Measurements from ENCODE around the gene AMIGO3.

AMIGO3 gene

DNA sequence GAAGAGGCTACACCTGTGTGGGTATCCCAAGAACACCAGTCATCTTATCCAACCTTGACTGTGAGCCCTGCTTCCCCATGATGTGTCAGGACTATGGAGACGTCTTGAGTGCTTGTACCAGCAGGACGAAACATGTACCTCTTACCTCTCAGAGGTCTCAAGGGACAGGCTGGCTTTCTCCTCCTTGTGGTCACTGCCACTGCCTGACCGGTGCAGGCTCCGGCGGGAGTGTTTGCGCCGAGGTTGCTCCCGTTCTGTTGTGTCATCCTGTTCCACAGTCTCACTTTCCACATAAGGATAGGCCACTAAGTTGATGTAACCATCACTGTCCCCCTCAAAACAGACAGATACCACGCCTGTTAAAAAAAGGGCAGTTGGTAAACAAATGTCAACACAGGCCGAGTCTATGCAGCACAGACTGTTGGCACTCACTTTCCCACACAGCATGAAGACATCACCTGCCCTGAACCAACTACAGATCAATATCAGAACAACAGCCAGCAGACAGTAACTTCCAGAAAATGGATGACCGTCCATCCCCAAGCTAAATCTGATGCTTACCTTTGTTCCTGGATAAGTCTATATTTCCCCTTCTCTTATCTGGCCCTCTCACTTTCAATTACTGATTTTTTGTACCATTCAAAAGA lies 18.7 kb upstream of the AMIGO3 start:
- in situ Hi-C loops (cut with HindIII; ENCODE audit: low pct_unique_long_range_greater_than_20kb, low sequenced_read_pairs): no loop called here
- no peak for DNase-seq (ENCODE audit: low read depth in 1 of 2, low spot score in 1 of 2)
- no peak for TF ChIP-seq JUND (IDR thresholded peaks at IDR 0.05; ENCODE audit: low read depth)

DNA sequence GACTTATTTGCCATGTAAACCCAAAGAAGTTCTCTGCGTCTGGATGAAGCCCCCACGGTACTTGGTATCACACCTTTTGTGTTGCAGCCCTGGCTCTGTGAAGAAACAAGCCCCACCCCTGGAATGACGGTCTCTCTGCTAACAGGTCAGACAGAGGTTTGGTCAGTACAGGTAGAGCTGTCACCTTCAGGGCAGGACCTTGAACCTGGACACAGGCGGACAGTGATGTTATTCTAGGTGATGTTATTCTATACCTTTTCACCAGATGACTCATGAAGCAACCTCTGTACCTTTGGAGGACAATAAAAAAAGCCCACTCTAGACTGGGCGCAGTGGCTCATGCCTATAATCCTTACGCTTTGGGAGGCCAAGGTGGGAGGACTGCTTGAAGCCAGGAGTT lies 15.3 kb upstream of the AMIGO3 start:
- no peak for DNase-seq (ENCODE audit: low read depth in 1 of 2, low spot score in 1 of 2)
- no peak for TF ChIP-seq JUND (IDR thresholded peaks at IDR 0.05; ENCODE audit: low read depth)
- in situ Hi-C loops (cut with HindIII; ENCODE audit: low pct_unique_long_range_greater_than_20kb, low sequenced_read_pairs): no loop called here

DNA sequence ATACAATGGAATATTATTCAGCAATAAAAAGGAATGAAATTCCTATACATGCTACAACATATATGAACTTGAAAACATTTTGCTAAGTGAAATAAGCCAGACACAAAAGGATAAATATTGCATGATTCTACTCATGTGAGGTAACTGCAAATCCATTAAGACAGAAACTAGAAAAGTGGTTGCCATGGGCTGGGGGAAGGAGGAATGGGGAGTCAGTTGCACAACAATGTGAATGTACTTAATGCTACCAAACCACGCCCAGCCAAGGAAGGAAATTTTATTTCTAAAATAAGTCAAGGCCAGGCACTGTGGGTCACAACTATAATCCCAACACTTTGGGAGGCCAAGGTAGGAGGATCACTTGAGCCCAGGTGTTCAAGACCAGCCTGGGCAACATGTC lies 14.1 kb upstream of the AMIGO3 start:
- DNase-seq (ENCODE audit: low read depth in 1 of 2, low spot score in 1 of 2): no peak
- in situ Hi-C loops (cut with HindIII; ENCODE audit: low pct_unique_long_range_greater_than_20kb, low sequenced_read_pairs): no loop called here
- no peak for TF ChIP-seq JUND (IDR thresholded peaks at IDR 0.05; ENCODE audit: low read depth)

DNA sequence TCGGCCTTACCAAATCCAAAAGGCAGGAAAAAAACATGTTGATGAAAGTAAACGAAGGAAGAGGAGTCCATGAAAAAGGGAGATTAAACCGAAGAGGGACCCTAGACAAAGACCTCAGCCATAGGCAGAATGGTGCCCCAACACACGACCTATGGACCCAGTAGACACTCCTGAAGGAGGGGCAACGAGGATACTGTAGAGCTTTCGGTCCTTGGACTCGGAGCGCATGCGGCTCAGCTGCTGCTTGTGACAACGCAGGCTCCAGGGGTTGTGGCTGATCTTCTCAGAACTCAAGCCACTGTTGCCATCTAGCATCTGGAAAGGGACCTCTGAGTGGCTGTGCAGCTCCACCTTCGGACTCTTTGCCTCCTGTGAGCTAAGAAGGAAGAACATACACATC lies 13.1 kb upstream of the AMIGO3 start:
- no peak for TF ChIP-seq JUND (IDR thresholded peaks at IDR 0.05; ENCODE audit: low read depth)
- in situ Hi-C loops (cut with HindIII; ENCODE audit: low pct_unique_long_range_greater_than_20kb, low sequenced_read_pairs): no loop called here

DNA sequence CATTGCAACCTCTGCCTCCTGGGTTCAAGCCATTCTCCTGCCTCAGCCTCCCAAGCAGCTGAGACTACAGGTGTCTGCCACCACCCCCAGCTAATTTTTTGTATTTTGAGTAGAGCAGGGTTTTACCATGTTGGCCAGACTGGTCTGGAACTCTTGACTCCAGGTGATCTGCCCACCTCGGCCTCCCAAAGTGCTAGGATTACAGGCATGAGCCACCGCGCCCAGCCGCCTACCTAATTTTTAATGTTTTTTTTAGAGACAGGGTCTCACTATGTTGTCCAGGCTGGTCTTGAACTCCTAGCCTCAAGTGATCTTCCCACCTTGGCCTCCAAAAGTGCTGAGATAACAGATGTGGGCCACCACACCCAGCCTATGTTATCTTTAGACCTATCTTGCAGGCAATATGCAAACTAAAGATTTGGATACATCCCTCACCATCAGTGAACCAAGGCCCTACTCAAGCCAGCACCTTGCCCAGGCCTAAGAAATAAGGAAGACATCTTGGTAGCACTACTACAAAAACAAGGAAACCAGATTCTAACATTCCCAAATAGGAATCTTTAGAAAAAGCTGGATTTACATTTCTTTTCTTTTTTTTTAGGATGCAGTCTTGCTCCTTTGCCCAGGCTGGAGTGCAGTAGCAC lies 10.6 kb upstream of the AMIGO3 start:
- no peak for TF ChIP-seq JUND (IDR thresholded peaks at IDR 0.05; ENCODE audit: low read depth)
- no peak for DNase-seq (ENCODE audit: low read depth in 1 of 2, low spot score in 1 of 2)
- in situ Hi-C loops (cut with HindIII; ENCODE audit: low pct_unique_long_range_greater_than_20kb, low sequenced_read_pairs): no loop called here

More for the DNA sequence above, 13.1 kb upstream of the AMIGO3 start:
- no peak for DNase-seq (ENCODE audit: low read depth in 1 of 2, low spot score in 1 of 2)

DNA sequence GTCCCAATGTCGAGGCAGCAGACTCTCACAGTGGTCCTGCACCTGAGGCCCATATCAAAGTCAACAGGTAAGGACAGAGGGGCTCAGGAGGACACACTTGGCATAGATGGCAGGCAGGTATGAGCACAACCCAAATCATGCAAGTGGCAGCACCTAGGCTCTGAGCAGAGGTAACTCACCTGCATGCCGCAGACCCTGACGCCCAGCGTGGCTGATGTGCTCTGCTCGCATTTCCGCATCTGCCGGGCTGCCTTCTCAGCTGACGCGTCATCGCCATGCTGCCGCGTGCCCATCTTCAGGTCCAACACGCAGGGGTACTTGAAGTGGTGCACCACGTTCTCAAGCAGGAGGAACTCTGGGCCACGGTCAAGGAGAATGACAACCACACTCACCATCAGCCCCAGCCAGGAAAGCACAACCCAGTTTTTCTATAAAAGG lies 8.5 kb upstream of the AMIGO3 start:
- DNase-seq (ENCODE audit: low read depth in 1 of 2, low spot score in 1 of 2): no peak
- TF ChIP-seq JUND (IDR thresholded peaks at IDR 0.05; ENCODE audit: low read depth): no peak
- in situ Hi-C loops (cut with HindIII; ENCODE audit: low pct_unique_long_range_greater_than_20kb, low sequenced_read_pairs): no loop called here

DNA sequence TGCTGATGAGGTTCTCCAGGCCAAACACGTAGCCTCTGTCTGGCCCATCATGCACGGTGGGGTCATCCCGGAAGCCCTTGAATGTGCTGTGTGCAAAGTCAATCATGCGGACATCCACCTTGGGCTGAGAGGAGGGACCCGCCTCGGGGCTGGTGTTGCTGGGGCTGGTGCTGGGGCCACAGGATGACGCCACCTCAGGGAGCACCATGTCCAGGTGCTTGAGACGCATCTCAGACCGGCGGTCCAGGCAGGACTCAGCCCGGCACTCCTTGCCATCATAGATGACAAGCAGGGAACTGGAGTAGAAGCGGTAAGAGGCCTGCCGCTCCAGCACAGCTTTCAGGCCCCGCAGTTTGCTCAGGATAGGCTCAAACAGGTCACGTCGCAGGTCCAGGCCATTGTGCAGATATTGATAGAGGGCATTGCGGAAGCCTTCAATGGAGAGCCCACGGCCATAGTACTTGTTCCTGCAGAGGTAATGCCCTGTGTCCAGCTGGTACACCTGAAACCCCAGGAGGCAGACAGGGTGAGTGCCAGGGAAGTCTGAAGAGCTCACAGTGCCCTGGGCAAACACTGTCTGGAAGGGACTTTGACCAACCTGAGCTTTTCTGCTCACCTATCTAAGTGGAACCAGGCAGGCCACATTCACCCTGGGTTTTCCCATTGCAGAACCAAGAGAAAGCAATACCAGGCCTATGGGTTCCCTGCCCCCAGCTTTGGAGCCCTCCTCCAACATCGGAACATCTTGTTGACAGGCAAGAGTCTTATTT lies 7.9 kb upstream of the AMIGO3 start:
- in situ Hi-C loops (cut with HindIII; ENCODE audit: low pct_unique_long_range_greater_than_20kb, low sequenced_read_pairs): no loop called here
- DNase-seq (ENCODE audit: low read depth in 1 of 2, low spot score in 1 of 2): no peak
- TF ChIP-seq JUND (IDR thresholded peaks at IDR 0.05; ENCODE audit: low read depth): no peak

DNA sequence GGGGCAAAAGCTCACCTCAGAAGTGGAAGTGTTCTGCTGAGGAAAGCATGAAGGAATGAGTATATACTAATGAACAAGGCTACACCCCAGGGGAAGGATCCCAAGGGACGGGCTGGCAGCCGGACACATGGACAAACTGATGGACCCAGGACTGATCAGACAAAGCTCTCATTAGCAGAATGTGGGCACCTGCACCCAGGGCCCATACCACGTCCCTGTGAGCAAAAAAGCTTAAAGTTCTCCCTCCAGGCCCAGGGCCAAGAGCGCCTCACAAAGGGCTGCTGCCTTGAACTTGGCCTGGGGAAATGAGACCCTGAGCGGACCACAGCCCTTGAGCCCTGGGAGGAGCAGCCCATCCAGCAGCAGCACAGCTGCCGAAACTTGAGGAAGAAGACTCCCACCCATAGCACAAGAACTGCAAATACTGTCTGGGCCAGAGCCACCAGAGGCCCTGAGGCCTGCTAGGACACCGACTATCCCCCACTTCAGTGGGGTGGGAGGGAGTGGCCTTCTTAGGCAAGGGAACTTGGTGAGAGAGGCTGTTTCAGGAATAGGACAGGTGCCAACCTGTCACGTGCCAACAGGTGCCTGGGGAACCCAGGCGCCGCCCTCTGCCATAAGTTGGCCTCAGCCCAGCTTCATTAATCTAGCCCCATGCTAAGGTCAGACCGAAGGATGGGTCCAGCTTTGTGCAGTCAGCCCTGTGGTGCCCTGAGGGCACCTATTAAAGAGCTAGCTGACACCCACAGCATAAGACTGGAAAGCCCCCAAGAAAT lies 6.6 kb upstream of the AMIGO3 start:
- DNase-seq (ENCODE audit: low read depth in 1 of 2, low spot score in 1 of 2): no peak
- in situ Hi-C loops (cut with HindIII; ENCODE audit: low pct_unique_long_range_greater_than_20kb, low sequenced_read_pairs): no loop called here
- TF ChIP-seq JUND (IDR thresholded peaks at IDR 0.05; ENCODE audit: low read depth): no peak

DNA sequence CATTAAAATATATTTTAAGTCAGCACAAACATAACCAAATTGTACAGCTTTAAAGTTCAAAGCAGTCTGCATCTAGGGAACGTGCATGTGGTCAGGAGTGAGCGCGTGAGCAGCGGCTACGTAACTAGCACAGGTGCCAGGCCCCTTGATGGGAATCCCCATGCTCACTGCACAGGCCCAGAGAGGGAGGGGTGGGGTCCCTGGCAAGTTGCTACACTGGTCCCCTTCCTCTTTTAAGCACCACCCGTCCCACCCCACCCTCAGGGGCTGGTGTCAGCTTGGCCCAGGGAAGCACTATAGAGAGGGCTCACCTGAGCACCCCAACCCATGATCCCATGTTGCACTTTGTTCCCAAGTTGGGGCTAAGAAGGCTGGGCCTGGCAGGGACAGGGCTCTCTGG lies 5.1 kb upstream of the AMIGO3 start:
- DNase-seq (ENCODE audit: low read depth in 1 of 2, low spot score in 1 of 2): no peak
- no peak for TF ChIP-seq JUND (IDR thresholded peaks at IDR 0.05; ENCODE audit: low read depth)
- in situ Hi-C loops (cut with HindIII; ENCODE audit: low pct_unique_long_range_greater_than_20kb, low sequenced_read_pairs): no loop called here

DNA sequence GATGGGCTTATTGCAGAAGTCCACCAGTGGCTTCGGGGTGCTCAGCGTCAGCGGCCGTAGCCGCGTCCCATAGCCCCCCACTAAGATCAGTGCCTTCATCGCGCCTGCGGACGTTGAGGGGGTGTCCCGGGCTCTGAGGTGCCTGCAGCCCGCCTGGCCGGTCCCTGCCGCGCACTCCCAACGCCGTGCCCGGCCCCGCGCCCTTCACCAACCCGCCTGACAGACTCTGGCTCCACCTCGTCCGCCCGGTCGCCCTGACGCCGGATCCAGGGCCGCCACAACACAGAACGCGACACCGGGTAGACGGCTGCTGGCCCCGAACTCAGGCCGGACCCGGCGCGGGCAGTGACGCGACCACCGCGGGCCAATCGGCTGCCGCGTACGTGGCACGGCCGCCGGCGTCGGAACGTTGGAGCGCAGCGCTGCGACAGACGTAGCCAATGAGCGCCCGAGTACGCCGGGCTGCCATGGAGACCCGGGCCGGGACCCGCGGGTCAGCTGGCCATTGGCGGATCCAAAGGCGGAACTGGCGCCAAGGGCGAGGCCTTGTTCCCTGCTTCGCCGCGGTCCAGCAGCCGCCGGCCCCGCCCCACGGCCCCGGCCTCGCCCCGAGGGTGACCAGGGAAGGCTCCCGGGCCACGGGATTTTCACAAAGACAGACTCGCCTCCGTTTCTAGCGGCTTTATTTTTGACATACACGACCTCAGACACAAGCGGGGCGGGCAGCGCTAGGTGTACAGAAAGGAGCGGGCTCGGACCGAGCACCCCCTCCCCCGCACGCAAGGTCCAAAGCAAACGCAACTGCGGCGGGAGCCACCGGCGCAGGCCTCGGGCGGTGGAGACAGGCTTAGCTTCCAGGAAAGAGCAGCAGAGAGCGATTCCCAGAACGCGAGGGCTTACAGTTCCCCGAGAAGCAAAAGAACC lies 4.4 kb upstream of the AMIGO3 start, which contains the start of gene GMPPB:
Gene GMPPB, minus strand, starts transcription at position 324 of the 924 bp plus-strand sequence. Its CDS starts 225 bp downstream, at position 99.
- in situ Hi-C loops (cut with HindIII; ENCODE audit: low pct_unique_long_range_greater_than_20kb, low sequenced_read_pairs): no loop called here
- no peak for TF ChIP-seq JUND (IDR thresholded peaks at IDR 0.05; ENCODE audit: low read depth)
- DNase-seq (ENCODE audit: low read depth in 1 of 2, low spot score in 1 of 2): peak; percentile 96 to 97

DNA sequence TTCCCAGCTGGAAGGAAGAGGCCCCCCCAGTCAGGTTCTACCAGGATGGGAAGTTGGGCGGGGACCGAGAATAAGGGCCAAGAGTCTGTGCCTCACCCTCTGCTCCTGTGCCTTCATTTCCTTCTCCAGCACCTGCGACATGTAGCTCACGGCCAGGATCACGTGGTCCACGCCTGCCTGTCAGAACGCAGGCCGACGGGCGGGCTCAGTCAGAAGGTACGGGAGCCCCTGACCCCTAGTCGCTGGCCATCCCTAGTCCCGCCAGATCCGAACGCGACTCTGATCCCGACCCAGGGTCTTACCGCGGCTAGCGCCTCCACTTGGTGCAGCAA lies 3.8 kb upstream of the AMIGO3 start:
- no peak for TF ChIP-seq JUND (IDR thresholded peaks at IDR 0.05; ENCODE audit: low read depth)
- in situ Hi-C loops (cut with HindIII; ENCODE audit: low pct_unique_long_range_greater_than_20kb, low sequenced_read_pairs): no loop called here
- DNase-seq (ENCODE audit: low read depth in 1 of 2, low spot score in 1 of 2): peak; percentile 67 to 72

DNA sequence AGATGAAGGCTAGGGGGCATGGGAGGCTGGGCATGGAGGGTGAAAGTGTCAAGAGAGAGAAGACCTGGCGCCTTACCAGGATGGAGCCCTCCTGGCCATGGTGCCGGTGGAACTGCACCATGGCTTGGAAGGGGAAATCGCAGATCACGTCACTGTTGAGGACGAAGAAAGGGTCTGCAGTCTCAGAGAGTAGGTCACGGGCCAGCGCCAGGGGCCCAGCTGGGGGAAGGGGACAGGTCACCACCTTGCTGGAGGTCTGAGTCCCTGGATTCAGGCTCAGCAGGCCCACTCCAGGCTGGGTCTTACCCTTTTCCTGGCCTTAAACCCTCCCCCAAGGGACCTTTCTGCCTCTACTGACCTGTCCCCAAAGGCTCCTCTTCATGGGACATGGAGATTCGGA lies 3.4 kb upstream of the AMIGO3 start:
- no peak for TF ChIP-seq JUND (IDR thresholded peaks at IDR 0.05; ENCODE audit: low read depth)
- no peak for DNase-seq (ENCODE audit: low read depth in 1 of 2, low spot score in 1 of 2)
- in situ Hi-C loops (cut with HindIII; ENCODE audit: low pct_unique_long_range_greater_than_20kb, low sequenced_read_pairs): no loop called here

Data from T47D (cell line).